ENCODE results near the gene XIRP1. TPM values are rescaled to one million over a fixed set of nuclear protein-coding genes. Genes with fewer than 3 reads are reported as not detected.

Gene XIRP1
- total RNA-seq, 1 experiment from 2014 or later = not detected

- Histone ChIP-seq H3K9me2 (ENCODE audit: insufficient read depth) (no peaks in the 10 kb centered on the region), H3K27ac (ENCODE audit: low read depth, low read length) (no peak overlapping the region), H3K79me2 (ENCODE audit: insufficient read depth, low read length) (peaks cover 8% of the 10 kb centered on the region; the same call in 1 of the 2 replicates), H3K27me3 (ENCODE audit: insufficient read depth, low read length) (no peaks in the 10 kb centered on the region), H3K9me3 (ENCODE audit: control insufficient read depth in 1 of 2, insufficient read depth in 1 of 2, low read depth in 1 of 2, low read length in 2 of 2) (no peaks in the 10 kb centered on the region), H2AFZ (ENCODE audit: low read depth, low read length, poor library complexity, severe bottlenecking) (no peak overlapping the region), H3K4me2 (ENCODE audit: low read length) (no peak overlapping the region), H3K4me3 (replicated peaks in 1 of 2; ENCODE audit: low read depth in 1 of 2, low read length in 2 of 2) (no peak overlapping the region), H3K9ac (ENCODE audit: low read length) (no peak overlapping the region), H4K20me1 (ENCODE audit: insufficient read depth) (no peaks in the 10 kb centered on the region), H3K4me1 (ENCODE audit: control insufficient read depth in 1 of 2, insufficient read depth in 2 of 2, low read length in 2 of 2) (peaks cover 34 to 37% of the 10 kb centered on the region in 2 experiments), H3K36me3 (ENCODE audit: control insufficient read depth in 1 of 2, insufficient read depth in 2 of 2, low read length in 2 of 2) (peaks cover 11 to 17% of the 10 kb centered on the region in 2 experiments)
- CTCF ChIA-PET = no interaction called here
- no TSS peak for BruUV-seq (replicated peaks)
- POLR2A ChIA-PET = no interaction called here
- intact Hi-C loops (cut with micrococcal nuclease) = no loop called here
- TF ChIP-seq MAX (IDR thresholded peaks at IDR 0.05) (no peak), REST (IDR thresholded peaks at IDR 0.05; ENCODE audit: low read depth) (no peak), TCF7L2 (IDR thresholded peaks at IDR 0.05; ENCODE audit: borderline replicate concordance, extremely low read depth, insufficient read depth, insufficient read length) (no peak), EGR1 (IDR thresholded peaks at IDR 0.05; ENCODE audit: low read depth) (no peak), YY1 (IDR thresholded peaks at IDR 0.05; ENCODE audit: extremely low read depth, insufficient replicate concordance, low read depth, low read length) (no peak), EZH2 (IDR thresholded peaks at IDR 0.05) (no peak)
- ATAC-seq = no peak
- DNase-seq (ENCODE audit: low read depth, low spot score) = no peak
- RAD21 ChIA-PET (ENCODE audit: low non-redundant PET in 1 of 2, low total read pairs in 2 of 2, uncharacterized antibody in 2 of 2, unreplicated experiment in 2 of 2) = no interaction called here
Measured at GRCh38 chr3:39138804-39139415, 53.5 kb downstream of the XIRP1 start.

All from HCT116 (cell line).